HG03159 (cell line): ENCODE measurements around the gene DNAAF1.
A peak's percentile ranks its signal among the peaks of the same experiment; 100 is the strongest.

ENCODE experiments used
- ATAC-seq: cut with Tn5 transposase; IDR thresholded peaks from one replicate; pipeline ENCODE4 v1.9.1; 2021; ENCODE audit warnings: mild to moderate bottlenecking, moderate library complexity; ENCODE audit not compliant: unreplicated experiment

Gene DNAAF1

GRCh38 chr16:84121007-84121406, 24.1 kb upstream of the DNAAF1 start:
- ATAC-seq, result no peak

- no peak for ATAC-seq
Measured at GRCh38 chr16:84124257-84125073, 20.6 kb upstream of the DNAAF1 start.

GRCh38 chr16:84131117-84131516, 14.0 kb upstream of the DNAAF1 start:
- ATAC-seq, result no peak

DNA sequence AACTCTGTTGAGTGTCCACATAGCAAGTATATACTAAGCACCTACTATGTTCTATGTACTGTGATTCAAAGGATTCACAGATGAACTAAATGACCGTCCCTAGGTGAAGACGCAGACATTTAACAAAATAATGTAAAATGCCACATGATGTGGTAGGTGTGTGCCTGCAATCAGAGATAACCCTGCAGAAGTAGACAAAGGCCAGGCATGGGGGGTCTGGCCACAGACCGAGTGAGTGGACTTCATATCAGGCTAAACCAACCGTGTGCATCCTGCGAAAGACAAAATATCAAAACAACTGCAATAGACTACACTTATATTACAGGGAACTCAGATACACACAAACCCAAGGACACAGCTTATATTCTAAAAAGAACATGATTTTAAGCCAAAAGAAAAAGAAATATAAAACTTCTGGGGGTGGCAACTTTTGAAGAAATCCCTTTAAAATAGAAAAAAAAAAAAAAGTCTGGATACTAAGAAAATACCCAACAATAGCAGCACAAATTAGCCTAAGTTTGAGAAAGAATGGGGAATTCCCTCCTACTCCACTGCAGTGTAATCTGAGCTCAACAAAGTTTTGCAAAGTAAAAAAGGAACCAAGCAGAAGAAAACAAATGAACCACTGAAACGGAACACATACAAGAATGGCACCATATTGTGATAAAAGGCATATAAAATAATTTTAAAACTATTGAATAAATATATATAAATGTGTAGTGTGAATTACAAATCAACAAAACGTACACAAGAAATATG, 12.4 kb upstream of the DNAAF1 start:
- ATAC-seq, result no peak

DNA sequence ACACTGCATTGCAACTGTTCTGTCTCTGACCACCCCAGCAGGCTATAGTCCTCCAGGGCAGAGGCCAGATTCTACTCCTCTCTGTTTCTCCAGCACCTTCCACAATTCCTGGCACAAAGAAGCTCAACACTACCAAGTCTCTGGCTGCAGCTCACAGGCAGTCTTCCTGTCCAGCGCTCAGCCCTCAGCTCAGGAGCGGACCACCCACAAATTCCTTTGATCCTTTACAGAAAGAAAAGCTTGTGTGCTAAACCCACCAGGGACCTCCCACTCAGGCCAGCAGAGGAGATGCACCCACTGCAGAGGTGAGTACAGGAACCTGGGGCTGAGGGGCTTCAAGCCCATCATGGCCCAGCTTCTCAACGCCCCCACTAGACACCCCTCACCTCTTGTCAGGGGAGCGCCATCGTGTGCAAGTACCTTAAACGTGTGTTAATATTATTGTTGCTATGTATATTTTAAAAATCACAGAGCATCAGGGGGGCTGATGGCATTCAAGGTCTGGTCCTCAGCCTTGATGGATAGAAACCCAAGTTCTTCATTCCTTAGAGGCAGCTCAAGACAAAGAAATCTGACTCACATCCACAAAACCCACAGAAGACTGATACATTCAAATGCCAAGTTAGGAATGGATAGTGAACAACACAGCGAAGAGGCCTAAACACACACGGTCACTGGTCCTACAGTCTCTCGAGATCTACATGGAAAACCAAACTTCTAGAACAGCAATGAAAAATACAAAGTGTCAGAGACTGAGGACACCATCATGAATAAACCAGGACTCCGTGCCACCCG, 8.6 kb upstream of the DNAAF1 start:
- no peak for ATAC-seq

GRCh38 chr16:84137287-84137686, 7.8 kb upstream of the DNAAF1 start:
- no peak for ATAC-seq

- no peak for ATAC-seq
Measured at GRCh38 chr16:84137769-84138357, 7.2 kb upstream of the DNAAF1 start.

- no peak for ATAC-seq
Measured at GRCh38 chr16:84138500-84138823, 6.6 kb upstream of the DNAAF1 start.

DNA sequence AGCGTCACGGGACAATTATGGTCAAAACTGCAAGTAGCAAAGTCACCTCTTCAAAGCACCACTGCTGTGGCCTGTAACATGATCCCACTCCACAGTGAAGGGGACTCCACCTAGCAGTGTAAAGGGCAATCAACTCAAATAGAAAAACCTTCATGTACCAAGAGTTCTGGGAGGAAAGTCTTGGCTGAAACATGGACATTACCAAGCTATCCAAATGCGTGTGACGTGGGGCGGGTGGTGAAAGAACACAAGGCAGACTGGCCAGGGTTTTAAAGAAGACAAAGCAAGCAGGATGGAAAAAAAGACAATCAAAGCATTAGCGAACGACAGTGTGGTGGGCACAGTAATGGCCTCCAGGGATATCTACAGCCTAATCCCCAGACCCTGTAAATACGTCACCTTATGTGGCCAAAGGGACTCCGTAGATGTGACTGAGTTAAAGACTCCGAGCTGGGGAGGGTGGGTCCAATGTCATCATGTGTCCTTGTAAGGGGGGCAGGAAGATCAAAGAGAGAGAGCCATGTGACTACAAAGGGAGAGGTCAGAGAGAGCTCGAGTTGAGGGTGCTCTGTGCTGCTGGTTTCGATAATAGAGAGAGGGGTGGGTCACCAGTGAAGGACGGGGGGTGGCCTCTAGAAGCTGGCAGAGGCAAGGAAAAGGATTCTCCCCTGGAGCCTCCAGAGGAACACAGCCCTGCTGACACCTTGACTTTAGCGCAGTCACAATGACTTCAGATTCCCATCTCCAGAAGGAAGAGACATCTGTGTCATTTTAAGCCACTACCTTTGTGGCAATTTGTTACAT, 6.1 kb upstream of the DNAAF1 start:
- ATAC-seq, result peak; percentile 64

GRCh38 chr16:84139628-84140258, 5.4 kb upstream of the DNAAF1 start:
- ATAC-seq, result no peak

DNA sequence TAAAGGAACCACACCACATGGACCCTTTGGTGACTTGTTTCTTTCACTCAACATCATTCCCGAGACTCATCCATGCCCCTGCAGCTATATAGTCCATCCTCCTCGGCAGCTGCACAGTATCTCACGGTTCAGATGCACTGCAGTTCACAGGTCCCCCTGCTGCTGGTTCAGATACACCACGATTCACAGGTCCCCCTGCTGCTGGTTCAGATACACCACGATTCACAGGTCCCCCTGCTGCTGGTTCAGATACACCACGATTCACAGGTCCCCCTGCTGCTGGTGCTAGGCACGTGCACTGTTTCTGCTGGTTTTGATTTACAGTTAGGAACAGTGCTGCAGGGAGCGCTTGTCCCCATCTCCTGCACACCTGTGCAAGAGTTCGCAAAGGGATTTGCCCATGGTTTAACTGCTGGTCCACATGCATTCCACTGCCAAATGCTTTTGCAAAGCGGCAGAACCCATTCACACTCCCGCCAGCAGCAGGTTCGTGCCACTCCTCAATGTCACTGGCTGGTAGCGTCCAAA, 3.9 kb upstream of the DNAAF1 start:
- ATAC-seq, result no peak

DNA sequence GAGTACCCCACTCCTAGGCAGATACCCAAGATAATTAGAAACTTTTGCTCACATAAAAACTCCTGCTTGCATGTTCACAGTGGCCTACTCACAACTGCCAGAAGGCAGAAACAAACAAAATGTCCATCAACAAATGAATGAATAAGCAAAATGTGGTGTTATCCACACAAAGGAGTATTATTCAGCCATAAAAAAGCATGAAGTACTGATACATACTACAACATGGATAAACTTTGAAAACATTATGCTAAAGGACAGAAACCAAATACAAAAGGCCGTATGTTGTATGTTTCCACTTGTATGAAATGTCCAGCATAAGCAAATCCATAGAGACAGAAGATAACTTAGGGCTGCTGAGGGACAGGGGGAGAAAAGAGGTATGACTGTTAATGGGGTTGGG, 2.0 kb upstream of the DNAAF1 start:
- no peak for ATAC-seq

DNA sequence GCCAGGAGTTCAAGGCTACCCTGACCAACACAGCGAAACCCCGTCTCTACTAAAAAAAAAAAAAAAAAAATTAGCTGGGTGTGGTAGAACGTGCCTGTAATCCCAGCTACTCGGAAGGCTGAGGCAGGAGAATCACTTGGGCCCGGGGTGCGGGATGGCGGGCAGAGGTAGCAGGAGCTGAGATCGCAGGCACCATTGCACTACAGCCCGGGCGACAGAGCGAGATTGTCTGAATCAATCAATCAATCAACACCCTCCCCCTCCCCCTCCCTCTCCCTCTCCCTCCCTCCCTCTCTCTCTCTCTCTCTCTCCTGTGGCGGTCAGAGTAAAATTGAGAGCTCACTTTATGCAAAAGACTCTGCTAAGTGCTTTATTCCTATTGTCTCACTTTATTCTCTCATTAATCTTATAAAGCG, 1.3 kb upstream of the DNAAF1 start:
- no peak for ATAC-seq

GRCh38 chr16:84144209-84144858, 774 bp upstream of the DNAAF1 start:
- ATAC-seq, result peak; percentile 26

DNA sequence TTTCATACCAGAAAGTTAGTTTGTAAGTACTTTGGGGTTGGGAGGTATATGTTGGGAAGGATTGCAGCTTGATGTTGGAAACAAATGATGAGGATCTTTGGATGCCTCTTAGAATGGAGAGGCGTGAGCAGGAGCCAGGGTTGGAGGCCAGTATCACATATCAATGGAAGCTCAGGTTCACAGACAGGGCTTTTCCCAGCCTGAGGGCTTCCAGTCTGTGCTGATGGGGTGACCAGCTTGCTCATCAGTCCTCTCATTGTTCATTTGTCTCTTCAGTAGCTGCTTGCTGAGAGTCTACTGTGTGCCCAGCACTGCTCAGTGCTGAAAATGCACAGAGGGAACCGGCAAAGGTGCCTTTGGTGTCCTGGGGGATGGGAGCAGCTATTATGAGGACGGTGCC, 5.8 kb downstream of the DNAAF1 start:
- no peak for ATAC-seq

GRCh38 chr16:84153660-84154214, 8.6 kb downstream of the DNAAF1 start:
- no peak for ATAC-seq

DNA sequence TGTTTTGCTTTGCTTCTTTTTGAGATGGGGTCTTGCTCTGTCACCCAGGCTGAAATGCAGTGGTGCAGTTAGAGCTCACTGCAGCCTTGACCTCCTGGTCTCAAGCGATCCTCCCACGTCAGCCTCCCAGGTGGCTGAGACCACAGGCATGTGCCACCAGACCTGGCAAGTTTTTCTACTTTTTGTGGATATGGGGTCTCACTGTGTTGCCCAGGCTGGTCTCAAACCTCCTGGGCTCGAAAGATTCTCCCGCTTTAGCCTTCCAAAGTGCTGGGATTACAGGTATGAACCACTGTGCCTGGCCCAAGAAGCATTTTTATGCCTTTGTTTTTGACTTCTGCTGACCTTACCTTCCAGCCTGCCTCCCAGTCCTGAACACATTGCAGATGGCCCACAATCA, 10.1 kb downstream of the DNAAF1 start:
- no peak for ATAC-seq

DNA sequence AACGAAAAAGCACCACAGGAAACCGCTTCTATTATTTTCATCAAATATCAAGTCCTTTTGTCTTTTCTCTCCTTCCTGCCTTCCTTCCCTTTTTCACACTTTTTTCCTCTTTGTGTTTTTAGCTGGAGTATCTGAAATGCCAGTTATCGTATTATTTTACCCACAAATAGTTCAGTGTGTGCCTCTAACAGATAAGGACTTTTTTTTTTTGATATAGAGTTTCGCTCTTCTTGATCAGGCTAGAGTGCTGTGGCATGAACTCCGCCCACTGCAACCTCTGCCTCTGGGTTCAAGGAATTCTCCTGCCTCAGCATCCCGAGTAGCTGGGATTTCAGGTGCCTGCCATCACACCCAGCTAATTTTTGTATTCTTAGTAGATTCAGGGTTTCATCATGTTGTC, 10.7 kb downstream of the DNAAF1 start:
- no peak for ATAC-seq

DNA sequence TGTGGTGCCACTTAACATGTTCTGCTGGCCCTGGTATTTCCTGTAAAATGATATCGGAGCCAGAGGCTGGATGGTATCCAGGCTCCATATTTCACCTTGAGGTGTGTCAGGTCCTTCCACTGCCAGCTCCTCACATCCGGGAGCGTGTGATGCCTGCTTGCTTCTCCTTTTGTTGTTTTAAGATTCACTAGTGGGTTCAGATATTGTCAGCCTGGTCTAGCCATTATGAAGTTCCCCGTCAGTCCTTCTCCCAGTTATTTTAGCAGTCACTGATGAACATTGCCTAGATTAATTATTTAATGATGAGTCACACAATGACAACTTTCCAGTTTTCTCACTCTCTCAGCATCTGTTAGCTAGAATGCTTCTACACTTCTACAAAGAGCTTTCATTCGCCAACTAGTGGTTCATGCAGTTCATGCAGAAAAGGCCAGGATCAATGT, 11.3 kb downstream of the DNAAF1 start:
- no peak for ATAC-seq
